Mesenteric fat pad (tissue), 1 donor: Measurements from ENCODE around the gene DENND4A. TPM values are rescaled to one million over a fixed set of nuclear protein-coding genes. Genes with fewer than 3 reads are reported as not detected.
"Not testable (repeated sequence)": the region's sequence is repeated elsewhere in the genome, so short reads cannot be mapped to it uniquely, and the experiment has no call there.

Experiments used
- DNase-seq: peaks from one replicate; pipeline ENCODE4 v3.0.0-alpha.2; 2020; ENCODE audit warnings: low spot score
- total RNA-seq: library from RNA; stranded (reverse); fragmentation: NEBNext Ultra II Directional; extraction: Animal tissue kit (Norgen Biotek cat#: 25700); gene quantifications from one replicate; pipeline ENCODE4 v1.2.1, GENCODE V29; 2021
- donor health status: DM: yes; HTN: yes; CAD: no.

DENND4A gene
- total RNA-seq, 1 donor from 2014 or later, result 30.4 TPM

GRCh38 chr15:65789759-65790425 is 2.2 kb downstream of the DENND4A start:
- no peak for DNase-seq

DNA sequence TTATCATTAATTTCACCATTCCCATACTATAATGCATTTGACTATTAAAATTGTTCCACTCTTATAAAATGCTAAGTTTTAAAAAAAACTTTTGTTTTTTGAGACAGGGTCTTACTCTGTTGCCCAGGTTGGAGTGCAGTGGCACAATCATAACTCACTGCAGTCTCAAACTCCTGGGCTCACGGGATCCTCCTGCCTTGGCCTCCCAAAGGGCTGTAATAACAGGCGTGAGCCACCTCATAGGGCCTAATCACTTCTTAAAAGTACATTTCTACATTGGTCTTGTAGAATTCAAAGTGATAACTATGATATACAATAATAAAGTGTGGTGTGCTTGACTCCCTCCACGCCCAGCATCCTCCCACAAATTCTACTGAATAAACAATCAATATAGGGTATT is 3.0 kb downstream of the DENND4A start:
- no peak for DNase-seq

GRCh38 chr15:65787260-65787659 is 4.8 kb downstream of the DENND4A start:
- DNase-seq, result no peak

- no peak for DNase-seq
These were observed 6.9 kb downstream of the DENND4A start for GRCh38 chr15:65785151-65785550.

- DNase-seq, result no peak
These were observed 8.2 kb downstream of the DENND4A start for GRCh38 chr15:65783872-65784271.

GRCh38 chr15:65782096-65782495 is 10.0 kb downstream of the DENND4A start:
- DNase-seq, result no peak

GRCh38 chr15:65778701-65779100 is 13.4 kb downstream of the DENND4A start:
- not testable (repeated sequence) for DNase-seq

DNA sequence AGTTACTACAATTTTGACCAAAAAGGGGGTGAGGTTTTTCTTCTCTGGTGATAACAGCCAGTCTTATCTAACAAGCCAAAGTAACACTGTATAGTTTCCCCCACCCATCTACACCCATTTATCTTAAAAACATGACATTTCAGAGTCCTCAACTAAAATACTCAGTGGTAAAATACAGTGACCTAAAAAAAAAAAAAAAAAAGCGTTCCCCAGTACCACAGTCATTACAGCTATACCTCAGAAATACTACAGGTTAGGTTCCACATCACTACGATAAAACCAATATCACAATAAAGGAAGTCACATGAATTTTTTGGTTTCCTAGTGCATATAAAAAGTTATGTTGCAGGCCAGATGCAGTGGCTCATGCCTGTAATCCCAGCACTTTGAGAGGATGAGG is 13.8 kb downstream of the DENND4A start:
- no peak for DNase-seq

- DNase-seq, result no peak
These were observed 14.2 kb downstream of the DENND4A start for GRCh38 chr15:65777843-65778242.

GRCh38 chr15:65777053-65777452 is 15.0 kb downstream of the DENND4A start:
- DNase-seq, result no peak

- DNase-seq, result no peak
These were observed 18.5 kb downstream of the DENND4A start for GRCh38 chr15:65773386-65774111.

DNA sequence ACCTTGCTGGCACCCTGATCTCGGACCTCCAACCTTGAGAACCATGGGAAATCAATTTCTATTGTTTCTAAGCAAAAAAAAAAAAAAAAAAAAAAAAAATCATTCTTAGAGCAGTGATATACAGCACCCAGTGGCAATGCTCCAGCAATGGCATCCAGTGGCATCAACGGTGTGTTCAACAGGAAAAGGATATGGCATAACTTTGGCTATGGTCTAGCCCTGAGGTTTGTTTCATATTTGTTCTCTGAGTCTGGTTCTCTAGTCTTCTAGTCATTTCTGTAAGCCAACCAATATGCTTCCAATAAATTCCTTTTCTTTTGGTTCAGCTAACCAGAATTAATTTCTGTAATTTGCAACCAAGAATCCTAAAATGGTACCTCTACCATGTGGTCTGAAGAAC is 19.2 kb downstream of the DENND4A start:
- no peak for DNase-seq

- no peak for DNase-seq
These were observed 20.2 kb downstream of the DENND4A start for GRCh38 chr15:65771870-65772269.

- no peak for DNase-seq
These were observed 22.6 kb downstream of the DENND4A start for GRCh38 chr15:65769482-65769881.

DNA sequence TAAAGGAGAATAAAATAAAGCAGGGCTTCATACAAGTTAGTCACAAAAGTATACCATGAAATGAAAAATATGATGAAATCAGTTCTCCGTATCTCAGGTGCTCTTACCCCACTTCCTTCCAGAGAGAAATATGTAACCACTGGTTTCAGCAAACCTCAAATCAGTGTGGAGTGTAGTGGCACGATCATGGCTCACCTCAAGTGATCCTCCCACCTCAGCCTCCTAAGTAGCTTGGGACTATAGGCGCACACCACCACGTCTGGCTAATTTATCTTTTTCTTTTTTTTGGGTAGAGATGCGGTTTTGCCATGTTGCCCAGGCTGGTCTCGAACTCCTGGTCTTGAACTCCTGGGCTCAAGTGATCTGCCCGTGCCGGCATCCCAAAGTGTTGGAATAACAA is 24.2 kb downstream of the DENND4A start:
- no peak for DNase-seq

- DNase-seq, result no peak
These were observed 24.9 kb downstream of the DENND4A start for GRCh38 chr15:65767264-65767595.

DNA sequence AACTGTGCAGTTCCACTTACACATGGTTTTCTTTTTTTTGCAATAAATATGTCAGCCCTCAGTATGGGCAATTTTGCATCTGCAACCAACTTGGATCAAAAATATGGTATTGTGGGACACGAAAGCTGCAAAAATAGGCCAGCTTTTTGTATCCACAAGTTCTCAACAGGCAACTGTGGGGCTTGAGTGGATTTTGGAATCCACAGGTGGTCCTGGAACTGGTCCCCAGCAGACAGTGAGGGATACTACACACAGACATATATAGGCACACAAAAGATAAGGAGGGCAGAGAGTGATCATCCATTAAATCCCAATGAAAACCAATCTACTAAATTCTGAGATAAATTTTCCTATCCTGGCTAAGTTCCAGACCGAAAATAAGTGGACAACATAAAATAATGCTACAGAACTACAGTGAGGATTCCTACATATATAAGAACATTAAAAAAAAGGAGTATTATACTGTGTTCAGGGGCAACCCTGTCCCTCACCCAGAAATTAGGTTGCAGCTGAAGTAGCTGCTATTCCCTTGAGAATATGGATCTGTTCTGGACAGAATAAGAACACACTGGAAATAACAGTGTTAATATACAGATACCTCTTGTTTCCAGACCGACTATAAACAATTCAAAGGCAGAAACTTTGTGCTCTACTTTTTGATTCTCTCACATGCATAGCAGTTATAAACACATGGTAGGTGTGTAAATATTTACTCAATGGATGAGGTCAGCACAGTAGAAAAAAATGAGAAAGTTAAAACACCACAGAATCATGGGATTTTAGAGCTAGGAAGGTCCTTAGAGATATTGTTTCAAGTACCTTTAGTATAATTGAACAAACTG is 25.4 kb downstream of the DENND4A start:
- DNase-seq, result no peak

- no peak for DNase-seq
These were observed 27.0 kb downstream of the DENND4A start for GRCh38 chr15:65765106-65765505.

DNA sequence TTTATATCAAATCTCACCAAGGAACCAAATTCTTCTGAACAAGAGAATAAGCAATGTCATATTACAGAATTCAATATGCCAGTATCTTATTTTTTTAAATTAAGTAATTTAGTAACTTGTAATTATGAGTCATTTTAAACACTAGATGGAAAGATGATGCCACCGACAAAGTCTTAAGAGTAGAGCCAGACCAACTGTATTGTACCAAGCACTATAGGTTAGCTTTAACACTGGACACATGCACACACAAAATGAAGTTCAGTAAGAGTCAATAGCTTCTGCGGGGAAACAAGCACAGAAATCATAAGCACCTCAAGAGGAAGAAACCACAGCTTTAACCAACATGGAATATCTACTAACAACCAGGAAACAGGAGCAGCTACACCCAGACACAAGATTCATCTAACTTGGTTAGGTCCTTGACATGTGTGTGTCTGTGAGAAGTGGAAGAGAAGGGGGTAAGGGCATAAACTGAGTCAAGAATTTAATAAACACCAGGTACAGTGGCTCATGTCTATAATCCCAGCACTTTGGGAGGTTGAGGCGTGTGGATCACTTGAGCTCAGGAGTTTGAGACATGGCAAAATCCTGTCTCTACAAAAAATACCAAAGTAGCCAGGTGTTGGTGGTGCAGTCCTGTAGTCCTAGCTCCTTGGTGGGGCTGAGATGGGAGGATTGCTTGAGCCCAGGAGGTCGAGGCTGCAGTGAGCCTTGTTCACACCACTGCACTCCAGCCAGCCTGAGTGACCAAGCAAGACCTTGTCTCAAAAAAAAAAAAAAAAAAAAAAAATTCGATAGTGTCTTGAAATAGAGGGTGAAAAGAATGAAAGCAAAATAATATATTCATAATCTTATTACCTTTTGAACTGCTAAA is 28.9 kb downstream of the DENND4A start:
- no peak for DNase-seq

DNA sequence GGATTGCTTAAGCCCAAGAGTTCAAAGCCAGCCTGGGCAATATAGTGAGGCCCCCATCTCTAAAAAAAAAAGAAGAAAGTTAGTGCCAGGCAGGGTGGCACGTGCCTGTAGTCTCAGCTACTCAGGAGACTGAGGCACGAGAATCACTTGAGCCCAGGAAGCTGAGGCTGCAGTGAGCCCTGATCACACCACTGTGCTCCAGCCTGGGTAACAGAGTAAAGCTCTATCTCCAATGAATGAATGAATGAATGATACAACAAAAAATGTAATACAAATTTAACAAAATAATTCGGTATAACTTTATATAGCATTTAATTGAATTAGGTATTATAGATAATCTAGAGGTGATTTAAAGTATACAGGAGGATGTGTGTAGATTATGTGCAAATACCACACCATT is 29.7 kb downstream of the DENND4A start:
- DNase-seq, result no peak

DNA sequence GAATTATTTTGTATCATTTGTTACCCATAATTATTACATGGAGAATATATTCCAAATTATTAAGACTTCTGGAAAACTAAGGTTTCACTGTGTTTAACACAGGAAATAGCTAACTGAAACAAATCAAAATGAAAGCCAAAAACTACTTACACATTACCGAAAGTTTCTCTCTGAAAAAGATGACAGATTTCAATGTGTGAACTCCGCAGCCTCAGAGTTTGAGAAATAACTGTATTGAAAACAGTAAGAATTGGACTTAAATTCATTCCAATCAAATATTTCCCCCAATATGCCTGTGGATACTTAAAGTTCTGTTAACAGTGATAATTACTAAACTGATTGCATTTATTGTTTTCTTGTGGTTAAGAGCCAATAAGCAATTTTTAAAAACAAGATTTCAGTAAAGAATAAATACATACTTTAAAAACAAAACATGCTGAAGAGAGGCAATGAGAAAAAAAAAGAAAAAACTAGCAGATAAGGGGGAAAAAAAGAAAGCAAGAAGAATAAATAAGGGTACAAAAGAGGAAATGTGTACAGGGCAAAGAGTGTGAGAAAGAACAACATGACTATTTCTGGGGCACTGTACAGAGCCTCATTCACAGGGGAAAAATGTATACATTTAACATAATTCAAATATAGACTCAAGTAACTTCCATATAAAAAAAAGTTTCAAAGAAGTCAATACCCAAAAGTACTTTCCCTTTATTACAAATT is 30.7 kb downstream of the DENND4A start:
- DNase-seq, result no peak
